Measurements from ENCODE around the gene GNGT1. TPM values are rescaled to one million over a fixed set of nuclear protein-coding genes. Genes with fewer than 3 reads are reported as not detected.

The GNGT1 gene
- polyA plus RNA-seq (not detected in 2 replicates), polyA minus RNA-seq (not detected in 2 replicates)

GRCh38 chr7:93906267-93906666 is at the start of gene GNGT1:
TSS of gene GNGT1 (plus strand) at chr7:93906567. CDS start at chr7:93906747, 180 bp downstream.
- Histone ChIP-seq H3K27me3 (ENCODE audit: insufficient read depth, low read depth, low read length) (no peaks in the 10 kb centered on the region), H3K79me2 (replicated peaks; ENCODE audit: insufficient read depth, low read length) (no peaks in the 10 kb centered on the region), H3K27ac (ENCODE audit: low read length) (no peak within 1 kb of the TSS), H3K9me3 (ENCODE audit: low read length) (no peaks in the 10 kb centered on the region), H3F3A (ENCODE audit: insufficient read depth, low read length, poor library complexity, severe bottlenecking) (no peaks in the 10 kb centered on the region), H3K4me3 (ENCODE audit: low read length) (no peak within 1 kb of the TSS), H2AFZ (ENCODE audit: low read depth, low read length) (no peak within 1 kb of the TSS), H3K4me2 (ENCODE audit: low read length) (no peak within 1 kb of the TSS), H4K20me1 (ENCODE audit: insufficient read depth) (no peaks in the 10 kb centered on the region), H3K9ac (ENCODE audit: low read length) (no peak within 1 kb of the TSS), H3K9me2 (ENCODE audit: insufficient read depth, low read length) (no peaks in the 10 kb centered on the region), H3K36me3 (ENCODE audit: insufficient read depth, low read length) (no peaks in the 10 kb centered on the region)
- no peak for TF ChIP-seq RAD21 (conservative IDR thresholded peaks at IDR 0.05)
- TF ChIP-seq SMC3 (conservative IDR thresholded peaks at IDR 0.05; ENCODE audit: poor library complexity): no peak
- TF ChIP-seq EZH2 (IDR thresholded peaks at IDR 0.05; ENCODE audit: borderline replicate concordance, insufficient read depth, low read length, poor library complexity, severe bottlenecking): no peak
- TF ChIP-seq REST (IDR thresholded peaks at IDR 0.05; ENCODE audit: borderline replicate concordance): no peak
- no peak for TF ChIP-seq CTCF (IDR thresholded peaks at IDR 0.05; ENCODE audit: poor library complexity, severe bottlenecking)
- no peak for TF ChIP-seq TAF1 (IDR thresholded peaks at IDR 0.05; ENCODE audit: low read depth)
- TF ChIP-seq MXI1 (conservative IDR thresholded peaks at IDR 0.05; ENCODE audit: poor library complexity, severe bottlenecking): no peak
- no peak for TF ChIP-seq POLR2AphosphoS5 (IDR thresholded peaks at IDR 0.05)
- no peak for TF ChIP-seq EP300 (conservative IDR thresholded peaks at IDR 0.05; ENCODE audit: poor library complexity, severe bottlenecking)

- Histone ChIP-seq H3K79me2 (replicated peaks; ENCODE audit: insufficient read depth, low read length) (no peaks in the 10 kb centered on the region), H3K27me3 (ENCODE audit: insufficient read depth, low read depth, low read length) (no peaks in the 10 kb centered on the region), H3K9ac (ENCODE audit: low read length) (no peak overlapping the region), H4K20me1 (ENCODE audit: insufficient read depth) (no peaks in the 10 kb centered on the region), H3K4me2 (ENCODE audit: low read length) (no peak overlapping the region), H3K27ac (ENCODE audit: low read length) (no peak overlapping the region), H3K36me3 (ENCODE audit: insufficient read depth, low read length) (no peaks in the 10 kb centered on the region), H3K4me3 (ENCODE audit: low read length) (no peak overlapping the region), H3K9me3 (ENCODE audit: low read length) (no peaks in the 10 kb centered on the region), H3F3A (ENCODE audit: insufficient read depth, low read length, poor library complexity, severe bottlenecking) (no peaks in the 10 kb centered on the region), H2AFZ (ENCODE audit: low read depth, low read length) (no peak overlapping the region), H3K9me2 (ENCODE audit: insufficient read depth, low read length) (no peaks in the 10 kb centered on the region)
- TF ChIP-seq MXI1 (conservative IDR thresholded peaks at IDR 0.05; ENCODE audit: poor library complexity, severe bottlenecking) (no peak), POLR2AphosphoS5 (IDR thresholded peaks at IDR 0.05) (no peak), CTCF (IDR thresholded peaks at IDR 0.05; ENCODE audit: poor library complexity, severe bottlenecking) (no peak), RAD21 (conservative IDR thresholded peaks at IDR 0.05) (no peak), EP300 (conservative IDR thresholded peaks at IDR 0.05; ENCODE audit: poor library complexity, severe bottlenecking) (no peak), REST (IDR thresholded peaks at IDR 0.05; ENCODE audit: borderline replicate concordance) (no peak), SMC3 (conservative IDR thresholded peaks at IDR 0.05; ENCODE audit: poor library complexity) (no peak), EZH2 (IDR thresholded peaks at IDR 0.05; ENCODE audit: borderline replicate concordance, insufficient read depth, low read length, poor library complexity, severe bottlenecking) (no peak), TAF1 (IDR thresholded peaks at IDR 0.05; ENCODE audit: low read depth) (no peak)
Measured at GRCh38 chr7:93858857-93859256, 47.5 kb upstream of the GNGT1 start.
